H1 (cell line): ENCODE measurements around the gene TXNDC15. TPM values are rescaled to one million over a fixed set of nuclear protein-coding genes. Genes with fewer than 3 reads are reported as not detected.
A peak's percentile ranks its signal among the peaks of the same experiment; 100 is the strongest.

Experiments used
- CTCF ChIA-PET: fragments of 300-600 bp; sonication (Branson Sonifier 250); formaldehyde crosslinking; loops from one replicate; lab custom pipeline; 2021; ENCODE audit not compliant: partially characterized antibody; lab: Charles Lee
- POLR2A ChIA-PET: fragments of 300-600 bp; sonication (Branson Sonifier 250); formaldehyde crosslinking; loops from one replicate; lab custom pipeline; 2021; ENCODE audit warnings: inconsistent platforms; ENCODE audit not compliant: partially characterized antibody; lab: Charles Lee
- DNase-seq, 2 experiments: peaks; one replicate each; pipeline versions ENCODE4 v3.0.0 to v3.0.0-alpha.2; 2010 to 2022; ENCODE audit warnings: low spot score in 2 of 2, low read depth in 1 of 2, mixed read lengths in 1 of 2
- FAIRE-seq: peaks from 2 replicates; lab custom pipeline; 2011; peaks lifted over from hg19 to GRCh38; lab: Jason Lieb, UNC
- H2AFZ ChIP-seq: 2 replicates; pipeline ENCODE4 v1.8.1; 2012; ENCODE audit warnings: low read length, inconsistent platforms
- H2AK5ac ChIP-seq: 2 replicates; pipeline ENCODE4 v1.6.1; 2013; ENCODE audit warnings: low read depth, low read length
- H2BK120ac ChIP-seq: replicated peaks from 2 replicates; pipeline ENCODE3; 2013; ENCODE audit warnings: low read depth, low read length, inconsistent platforms
- H2BK12ac ChIP-seq: 2 replicates; pipeline ENCODE4 v1.6.1; 2013; ENCODE audit warnings: low read depth, low read length
- H2BK15ac ChIP-seq: 2 replicates; pipeline ENCODE4 v1.6.1; 2013; ENCODE audit warnings: low read length
- H2BK20ac ChIP-seq: 2 replicates; pipeline ENCODE4 v1.6.1; 2013; ENCODE audit warnings: low read length
- H2BK5ac ChIP-seq: 2 replicates; pipeline ENCODE4 v1.6.1; 2013; ENCODE audit warnings: low read depth, low read length
- H3K14ac ChIP-seq: 2 replicates; pipeline ENCODE4 v1.6.1; 2013; ENCODE audit warnings: inconsistent platforms; ENCODE audit not compliant: insufficient read length
- H3K18ac ChIP-seq: 2 replicates; pipeline ENCODE4 v1.6.1; 2013; ENCODE audit warnings: low read length; ENCODE audit errors: extremely low read depth
- H3K23ac ChIP-seq: 2 replicates; pipeline ENCODE4 v1.6.1; 2013; ENCODE audit warnings: inconsistent platforms; ENCODE audit not compliant: insufficient read length
- H3K23me2 ChIP-seq: 2 replicates; pipeline ENCODE4 v1.6.1; 2013; ENCODE audit warnings: low read depth, low read length
- H3K27ac ChIP-seq: 2 replicates; pipeline ENCODE4 v1.6.1; 2011; ENCODE audit warnings: low read depth, low read length, inconsistent platforms
- H3K27me3 ChIP-seq, 4 experiments: replicated peaks in 1 of 4; 1 replicate in 1 of 4; 2 replicates in 3 of 4; pipeline versions ENCODE4 v1.6.1 to v1.8.1; 2011 to 2013; ENCODE audit warnings: low read length in 3 of 4, mild to moderate bottlenecking in 3 of 4, inconsistent platforms in 2 of 4, mixed read lengths in 2 of 4, moderate library complexity in 1 of 4; ENCODE audit not compliant: control insufficient read depth in 3 of 4, insufficient read depth in 3 of 4; ENCODE audit errors: extremely low read depth in 1 of 4
- H3K36me3 ChIP-seq, 4 experiments: 2 replicates each; pipeline versions ENCODE4 v1.6.1 to v1.8.1; 2011 to 2013; ENCODE audit warnings: mild to moderate bottlenecking in 4 of 4, low read length in 3 of 4, moderate library complexity in 2 of 4, control low read depth in 1 of 4, inconsistent platforms in 1 of 4; ENCODE audit not compliant: insufficient read depth in 4 of 4, control insufficient read depth in 2 of 4
- H3K4ac ChIP-seq: replicated peaks from 2 replicates; pipeline ENCODE3; 2013; ENCODE audit warnings: low read length, low read depth, mixed read lengths, inconsistent platforms; ENCODE audit not compliant: insufficient read length
- H3K4me1 ChIP-seq, 4 experiments: replicated peaks in 1 of 4; 1 replicate in 1 of 4; 2 replicates in 3 of 4; pipeline versions ENCODE4 v1.6.1 to v1.8.1; 2011 to 2013; ENCODE audit warnings: low read length in 3 of 4, inconsistent platforms in 2 of 4, mixed read lengths in 1 of 4; ENCODE audit not compliant: insufficient read depth in 4 of 4, control insufficient read depth in 3 of 4
- H3K4me2 ChIP-seq, 2 experiments: 2 replicates each; pipeline versions ENCODE4 v1.6.1 to v1.8.1; 2011 to 2013; ENCODE audit warnings: low read depth in 2 of 2, low read length in 2 of 2, control low read depth in 1 of 2, inconsistent platforms in 1 of 2, mild to moderate bottlenecking in 1 of 2; ENCODE audit not compliant: insufficient read depth in 1 of 2
- H3K4me3 ChIP-seq, 4 experiments: fragments of 200-600, 300-600 bp in 1 of 4; sonication (generic), shearing (Covaris generic), sonication (Bioruptor Twin) in 1 of 4; 2 replicates each; pipeline versions ENCODE4 v1.5.1 to v1.8.1; 2011 to 2016; ENCODE audit warnings: low read length in 4 of 4, low read depth in 3 of 4, control low read depth in 2 of 4, inconsistent platforms in 2 of 4, mild to moderate bottlenecking in 2 of 4, mixed read lengths in 1 of 4, moderate library complexity in 1 of 4; ENCODE audit not compliant: insufficient read depth in 2 of 4; ENCODE audit errors: extremely low read depth in 1 of 4
- H3K56ac ChIP-seq: replicated peaks from 2 replicates; pipeline ENCODE3; 2013; ENCODE audit warnings: low read depth, mild to moderate bottlenecking, mixed read lengths, low read length, inconsistent platforms; ENCODE audit not compliant: insufficient read length
- H3K79me1 ChIP-seq: 2 replicates; pipeline ENCODE4 v1.6.1; 2013; ENCODE audit warnings: low read depth, low read length, control low read depth
- H3K79me2 ChIP-seq, 2 experiments: 2 replicates each; pipeline versions ENCODE4 v1.6.1 to v1.8.1; 2012 to 2013; ENCODE audit warnings: low read length in 2 of 2, mild to moderate bottlenecking in 2 of 2, inconsistent platforms in 1 of 2; ENCODE audit not compliant: insufficient read depth in 2 of 2, control insufficient read depth in 1 of 2
- H3K9ac ChIP-seq, 4 experiments: replicated peaks in 1 of 4; 1 replicate in 1 of 4; 2 replicates in 3 of 4; pipeline versions ENCODE4 v1.6.1 to v1.8.1; 2011 to 2013; ENCODE audit warnings: low read depth in 3 of 4, low read length in 3 of 4, control low read depth in 2 of 4, mild to moderate bottlenecking in 2 of 4, moderate library complexity in 2 of 4, inconsistent platforms in 1 of 4; ENCODE audit errors: extremely low read depth in 1 of 4
- H3K9me3 ChIP-seq, 2 experiments: 2 replicates each; pipeline versions ENCODE4 v1.6.1 to v1.8.1; 2012 to 2013; ENCODE audit warnings: mild to moderate bottlenecking in 2 of 2, moderate library complexity in 2 of 2, control low read depth in 1 of 2, inconsistent platforms in 1 of 2, low read depth in 1 of 2, low read length in 1 of 2, mixed read lengths in 1 of 2; ENCODE audit not compliant: insufficient read depth in 2 of 2
- H4K20me1 ChIP-seq, 2 experiments: replicated peaks in 1 of 2; 2 replicates each; pipeline versions ENCODE3 to v1.8.1; 2011 to 2013; ENCODE audit warnings: inconsistent platforms in 2 of 2, low read length in 2 of 2, mild to moderate bottlenecking in 1 of 2; ENCODE audit not compliant: insufficient read depth in 2 of 2, control insufficient read depth in 1 of 2
- H4K5ac ChIP-seq: 2 replicates; pipeline ENCODE4 v1.6.1; 2013; ENCODE audit warnings: low read length, low read depth, mixed read lengths, inconsistent platforms; ENCODE audit not compliant: insufficient read length
- H4K8ac ChIP-seq: 2 replicates; pipeline ENCODE4 v1.8.0; 2013; ENCODE audit warnings: mild to moderate bottlenecking, moderate library complexity, low read length, inconsistent platforms; ENCODE audit not compliant: insufficient read depth; ENCODE audit errors: extremely low read depth
- H4K91ac ChIP-seq: replicated peaks from 2 replicates; pipeline ENCODE3; 2013; ENCODE audit warnings: low read length, mixed read lengths, inconsistent platforms; ENCODE audit not compliant: insufficient read length
- CHD2 ChIP-seq: IDR thresholded peaks from 2 replicates; pipeline ENCODE4 v1.6.1; 2012; ENCODE audit warnings: low read length, improper control_type of control experiment
- E2F6 ChIP-seq: IDR thresholded peaks from 2 replicates; pipeline ENCODE4 v1.6.1; 2012; ENCODE audit warnings: inconsistent platforms
- NRF1 ChIP-seq: IDR thresholded peaks from 2 replicates; pipeline ENCODE4 v1.6.1; 2011; ENCODE audit warnings: mild to moderate bottlenecking, low read depth, low read length, improper control_type of control experiment
- SIRT6 ChIP-seq: IDR thresholded peaks from one replicate; pipeline ENCODE4 v1.7.1; 2012; ENCODE audit warnings: low read length, inconsistent platforms
- SP1 ChIP-seq: IDR thresholded peaks from 2 replicates; pipeline ENCODE4 v1.6.1; 2011; ENCODE audit warnings: low read depth, low read length
- TBP ChIP-seq: IDR thresholded peaks from 2 replicates; pipeline ENCODE4 v1.6.1; 2011; ENCODE audit warnings: low read depth, low read length, improper control_type of control experiment
- TCF12 ChIP-seq: IDR thresholded peaks from 2 replicates; pipeline ENCODE4 v1.6.1; 2011; ENCODE audit warnings: low read depth, mild to moderate bottlenecking, low read length
- WGBS, 2 experiments: shearing (Covaris generic) in 1 of 2; methylation state at CpG; one replicate each; pipeline versions ENCODE4 v1.1.6 to v1.1.7; 2013 to 2015; ENCODE audit warnings: low lambda C conversion rate in 2 of 2, mixed read lengths in 2 of 2, inconsistent platforms in 1 of 2, low coverage in 1 of 2, missing lambda C conversion rate in 1 of 2; ENCODE audit not compliant: insufficient replicate concordance in 2 of 2, insufficient coverage in 1 of 2, insufficient read length in 1 of 2; ENCODE audit errors: extremely low coverage in 1 of 2, missing lambda C conversion rate in 1 of 2; 5-methylcytosine and 5-hydroxymethylcytosine counted together
- polyA plus RNA-seq, 7 experiments: library from polyadenylated mRNA; depleted of rRNA in 3 of 7; stranded (reverse) in 5 of 7; unstranded in 2 of 7; fragments of >200 nt in 5 of 7; fragments of 200-250 nt in 2 of 7; gene quantifications; 1 replicate in 5 of 7; 2 replicates in 1 of 7; 4 replicates in 1 of 7; pipeline versions ENCODE4 v1.2.1 to v1.2.3, GENCODE V29; 2011 to 2013; ENCODE audit warnings: missing spikeins in 2 of 7, mixed read lengths in 2 of 7
- total RNA-seq: library from RNA; stranded (reverse); fragmentation: NEBNext Ultra II Directional; extraction: Animal tissue kit (Norgen Biotek cat#: 25700); gene quantifications from 2 replicates; pipeline ENCODE4 v1.2.1, GENCODE V29; 2021
- TF ChIP-seq, protein P1 (sequence below), 3 experiments: IDR thresholded peaks; 1 replicate in 2 of 3; 2 replicates in 1 of 3; pipeline versions ENCODE4 v1.5.1 to v1.6.1; 2011; ENCODE audit warnings: low read length in 3 of 3, mild to moderate bottlenecking in 3 of 3, inconsistent platforms in 2 of 3, low read depth in 1 of 3, moderate library complexity in 1 of 3; ENCODE audit not compliant: insufficient read depth in 1 of 3; ENCODE audit errors: control extremely low read depth in 1 of 3

The TXNDC15 gene
- total and polyA plus RNA-seq, 2 of the 8 experiments (the other 6 are each of a cell fraction or from before 2014, with no cell fraction given) = 20.1 to 30.8 TPM

DNA sequence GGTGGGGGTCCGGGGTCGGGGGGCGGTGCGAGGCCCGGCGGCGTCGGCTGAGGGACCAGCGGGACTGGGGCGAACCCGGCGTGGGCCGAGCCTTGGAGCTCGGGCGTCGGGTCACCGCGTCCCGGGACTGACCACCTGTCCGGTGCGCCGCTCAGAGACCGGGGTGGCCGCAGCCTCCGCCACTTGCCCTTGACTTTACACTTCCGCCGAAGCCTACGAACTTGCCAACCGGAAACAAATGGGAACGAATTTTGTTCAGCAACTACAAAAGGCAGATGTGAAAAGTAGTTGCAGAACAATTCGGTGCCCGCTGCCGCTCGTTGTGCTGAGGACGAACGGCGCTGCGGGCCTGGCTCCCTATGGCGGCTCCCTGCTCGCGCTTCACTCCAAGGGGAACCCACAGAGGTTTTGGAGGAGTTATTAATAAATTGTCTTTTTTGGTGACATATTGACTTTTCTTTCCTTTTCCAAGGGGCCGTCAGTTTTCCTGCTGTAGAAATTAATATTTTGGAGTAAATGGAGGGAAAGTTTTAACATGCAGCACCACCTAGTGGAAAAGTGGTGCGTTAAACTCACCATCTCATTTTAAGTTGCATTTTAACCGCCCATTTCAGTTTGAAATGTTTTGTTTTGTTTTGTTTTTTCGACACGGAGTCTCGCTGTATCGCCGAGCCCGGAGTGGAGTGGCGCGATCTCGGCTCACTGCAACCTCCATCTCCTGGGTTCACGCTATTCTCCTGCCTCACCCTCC, 31.2 kb downstream of the TXNDC15 start:
- Histone ChIP-seq H2BK120ac (no peak overlapping the region), H4K8ac (peak overlapping the region; percentile 92), H3K36me3 (peaks cover 0 to 2% (median 0%) of the 10 kb centered on the region in 4 experiments; a peak in 1 of 8 replicates), H3K4me1 (peaks cover 0 to 4% (median 0%) of the 10 kb centered on the region in 4 experiments; a peak in 3 of 7 replicates), H3K79me1 (no peaks in the 10 kb centered on the region; the same call in 1 of the 2 replicates), H3K27ac (peak overlapping the region; percentile 91), H2BK12ac (0 out of 2 replicates have a peak overlapping the region, but pooled peaks have one; percentile 50), H3K4me2 (peak overlapping the region; percentile 59 to 81), H4K20me1 (no peaks in the 10 kb centered on the region), H2BK15ac (peak overlapping the region; percentile 81; the same call in 1 of the 2 replicates), H3K4me3 (peak overlapping the region; percentile 84 to 95 (median 93)), H4K91ac (peak overlapping the region; percentile 52), H3K9me3 (no peaks in the 10 kb centered on the region), H3K27me3 (no peaks in the 10 kb centered on the region), H3K18ac (peak overlapping the region; percentile 96), H2AFZ (peak overlapping the region; percentile 75; the same call in 1 of the 2 replicates), H2AK5ac (no peak overlapping the region), H3K56ac (peak overlapping the region; percentile 84), H3K14ac (no peak overlapping the region), H2BK5ac (peak overlapping the region; percentile 81), H3K23ac (no peak overlapping the region), H3K23me2 (peaks cover 3% of the 10 kb centered on the region; the same call in 1 of the 2 replicates), H4K5ac (peak overlapping the region; percentile 90), H3K4ac (peak overlapping the region; percentile 81), H3K79me2 (no peaks in the 10 kb centered on the region), H3K9ac (peak overlapping the region; percentile 88 to 93 (median 92)), H2BK20ac (no peak overlapping the region)
- 3% methylated on average over 36 of the region's 54 CpGs; no CpG with 5 or more reads in 1 of the 2 experiments for WGBS, 2 experiments
- FAIRE-seq (no peak), DNase-seq (no peak)
- CTCF ChIA-PET = interaction anchor here (0.6 to 4.8 kb wide), 25 partner anchors 12 to 352 kb away, joined by 3 to 49 read pairs (median 4); partner anchors contain the start of gene CAMLG
- POLR2A ChIA-PET = interaction anchor here (0.9 to 5.8 kb wide), 20 partner anchors 12 to 169 kb away, joined by 3 to 54 read pairs (median 4); partner anchors contain the start of genes C5orf24, CAMLG, DDX46 and TXNDC15
- TF ChIP-seq TBP = no peak
- no peak for TF ChIP-seq TCF12
- TF ChIP-seq, protein P1, sequence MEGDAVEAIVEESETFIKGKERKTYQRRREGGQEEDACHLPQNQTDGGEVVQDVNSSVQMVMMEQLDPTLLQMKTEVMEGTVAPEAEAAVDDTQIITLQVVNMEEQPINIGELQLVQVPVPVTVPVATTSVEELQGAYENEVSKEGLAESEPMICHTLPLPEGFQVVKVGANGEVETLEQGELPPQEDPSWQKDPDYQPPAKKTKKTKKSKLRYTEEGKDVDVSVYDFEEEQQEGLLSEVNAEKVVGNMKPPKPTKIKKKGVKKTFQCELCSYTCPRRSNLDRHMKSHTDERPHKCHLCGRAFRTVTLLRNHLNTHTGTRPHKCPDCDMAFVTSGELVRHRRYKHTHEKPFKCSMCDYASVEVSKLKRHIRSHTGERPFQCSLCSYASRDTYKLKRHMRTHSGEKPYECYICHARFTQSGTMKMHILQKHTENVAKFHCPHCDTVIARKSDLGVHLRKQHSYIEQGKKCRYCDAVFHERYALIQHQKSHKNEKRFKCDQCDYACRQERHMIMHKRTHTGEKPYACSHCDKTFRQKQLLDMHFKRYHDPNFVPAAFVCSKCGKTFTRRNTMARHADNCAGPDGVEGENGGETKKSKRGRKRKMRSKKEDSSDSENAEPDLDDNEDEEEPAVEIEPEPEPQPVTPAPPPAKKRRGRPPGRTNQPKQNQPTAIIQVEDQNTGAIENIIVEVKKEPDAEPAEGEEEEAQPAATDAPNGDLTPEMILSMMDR (IDR thresholded peaks at IDR 0.05; ENCODE audit: control extremely low read depth in 1 of 3, insufficient read depth in 1 of 3, low read depth in 1 of 3, low read length in 3 of 3) = peak in 2 of 3 experiments; percentile 11 to 63; a peak in 2 of 4 replicates
- TF ChIP-seq SP1 = 0 out of 2 replicates have a peak, but pooled peaks have one; percentile 37
- no peak for TF ChIP-seq NRF1
- no peak for TF ChIP-seq CHD2
- 0 out of 2 replicates have a peak, but pooled peaks have one; percentile 25 for TF ChIP-seq E2F6
- no peak for TF ChIP-seq SIRT6
